NCI-H2227 treated with DMSO at 0.1 percent for 48 hours (cell line): ENCODE measurements around the gene SLC10A3.

Source experiments
- DNase-seq: peaks from one replicate; lab custom pipeline; 2025; lab: John Stamatoyannopoulos, UW

The SLC10A3 gene

DNA sequence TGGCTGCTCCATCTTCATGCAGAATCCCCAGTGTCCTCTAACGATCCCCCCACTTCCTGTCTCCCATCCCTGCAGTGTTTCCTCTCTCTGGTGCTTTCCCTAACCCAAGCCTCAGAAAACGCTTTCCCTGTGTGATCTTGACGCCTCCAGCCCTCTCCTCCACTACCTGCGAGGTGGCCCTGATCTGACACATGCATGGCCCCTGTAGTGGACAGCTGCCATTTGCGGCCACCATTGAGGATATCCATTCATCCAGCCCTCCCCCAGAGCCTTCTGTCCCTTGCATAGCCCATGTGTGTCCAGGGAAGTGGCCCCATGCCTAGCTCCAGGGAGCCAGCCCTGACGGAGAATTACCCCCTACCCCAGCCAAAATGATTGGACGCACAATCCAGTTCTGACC, 7.1 kb downstream of the SLC10A3 start:
- no peak for DNase-seq

DNA sequence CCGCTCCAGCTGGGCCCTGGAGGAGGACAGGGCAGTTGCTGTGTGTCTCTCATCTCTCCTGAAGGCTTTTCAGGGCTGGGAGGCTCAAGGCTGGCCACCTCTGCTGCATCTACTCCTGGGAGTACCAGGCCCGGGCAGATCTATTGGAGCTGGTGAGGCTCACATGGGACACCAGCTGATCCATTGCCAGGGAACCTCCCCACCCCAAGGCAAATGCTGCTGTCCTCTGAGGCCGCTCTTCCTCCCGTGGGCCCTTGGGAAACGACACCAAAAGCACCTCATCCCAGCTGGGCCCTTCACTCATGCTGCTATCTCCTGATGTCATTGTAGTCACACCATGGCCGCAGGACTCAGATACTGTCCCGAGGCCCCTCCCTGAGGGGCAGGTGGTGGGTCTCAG, 7.6 kb downstream of the SLC10A3 start:
- DNase-seq: no peak

DNA sequence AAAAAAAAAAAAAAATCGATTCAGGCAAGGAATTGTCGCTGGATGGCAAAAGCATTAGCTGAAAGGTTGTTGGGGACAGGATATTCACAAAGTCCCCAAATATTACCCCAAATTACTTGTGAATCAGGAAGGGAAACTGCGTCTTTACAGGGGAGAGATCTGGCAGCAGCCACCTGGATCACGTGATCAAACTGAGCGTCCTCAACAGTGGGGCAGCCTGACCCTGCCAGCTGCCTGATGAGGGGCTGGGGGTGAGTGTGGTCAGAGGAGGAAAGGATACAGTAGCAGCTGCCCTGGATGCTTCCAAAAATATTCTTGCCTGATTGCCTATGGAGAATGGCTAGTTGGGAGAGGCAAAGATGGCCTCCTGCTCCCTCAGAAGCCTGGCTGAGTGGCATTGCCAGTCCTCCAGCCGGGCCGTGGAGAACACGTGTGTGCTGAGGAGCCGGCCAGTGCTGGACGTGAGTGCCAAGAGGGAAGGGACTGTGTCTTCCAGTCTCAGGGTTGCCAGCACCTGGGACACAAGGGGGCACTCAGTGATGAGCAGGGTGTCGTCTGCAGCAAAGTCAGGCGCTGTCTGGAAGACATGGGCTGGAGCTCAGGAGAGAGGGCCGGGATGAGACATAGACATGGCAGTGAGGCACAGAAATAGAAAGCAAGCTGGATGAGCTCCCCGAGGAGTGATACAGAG, 8.4 kb downstream of the SLC10A3 start:
- DNase-seq: no peak

DNA sequence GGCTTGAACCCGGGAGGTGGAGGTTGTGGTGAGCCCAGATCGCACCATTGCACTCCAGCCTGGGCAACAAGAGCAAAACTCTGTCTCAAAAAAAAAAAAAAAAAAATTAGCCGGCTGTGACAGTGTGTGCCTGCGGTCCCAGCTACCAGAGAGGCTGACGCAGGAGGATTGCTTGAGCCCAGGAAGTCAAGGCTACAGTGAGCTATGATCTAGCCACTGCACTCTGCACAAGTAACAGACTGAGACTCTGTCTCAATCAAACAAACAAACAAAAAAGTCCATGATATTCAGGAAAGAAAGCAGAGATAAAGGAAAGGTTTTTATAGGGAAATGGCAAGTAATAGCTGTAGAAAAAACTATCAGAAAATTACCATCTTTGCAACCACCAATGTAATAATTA, 9.2 kb downstream of the SLC10A3 start:
- DNase-seq: no peak

DNA sequence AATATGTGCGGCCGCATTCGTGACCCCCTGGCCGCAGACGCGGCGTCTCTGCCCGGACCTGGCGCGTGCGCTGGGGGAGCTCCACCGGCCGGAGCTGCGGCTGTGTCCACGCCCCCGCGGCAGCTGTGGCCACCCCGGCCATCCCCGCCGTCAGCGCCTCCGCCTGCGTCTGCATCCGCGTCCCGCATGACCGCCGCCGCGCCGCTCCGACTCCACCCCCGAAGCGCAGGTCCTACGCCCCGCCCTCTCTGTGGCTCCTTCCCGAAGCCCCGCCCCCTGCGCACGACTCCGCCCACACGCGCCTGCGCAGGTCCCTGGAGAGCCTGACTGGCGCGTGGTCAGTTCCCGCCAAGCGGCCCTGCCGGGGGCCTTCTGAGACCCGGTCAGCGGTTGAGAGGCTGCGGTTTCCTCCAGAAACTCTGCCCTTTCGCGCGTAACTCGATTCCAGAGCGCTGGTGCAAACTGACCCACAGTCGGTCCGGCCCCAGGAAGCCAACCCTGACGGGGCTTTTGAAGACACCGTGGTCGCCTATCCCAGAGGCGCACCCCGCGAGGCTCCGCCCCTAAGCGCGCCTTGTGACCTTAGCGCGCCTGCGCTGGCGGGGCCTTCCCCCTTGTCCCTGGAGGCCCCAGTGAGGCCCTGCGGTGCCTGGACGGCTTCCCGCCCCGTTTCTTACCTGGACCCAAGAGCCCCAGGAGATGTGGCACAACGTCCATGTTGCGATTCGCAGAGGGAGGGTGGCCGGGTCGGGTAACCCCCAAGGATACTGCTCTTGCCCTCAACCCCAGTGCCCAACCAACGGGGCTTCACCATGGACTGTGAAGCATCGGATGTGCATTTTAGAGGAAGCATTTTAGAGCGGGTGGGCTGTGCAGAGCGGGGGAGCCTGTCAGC, 11.5 kb downstream of the SLC10A3 start, which contains the start of gene LAGE3:
LAGE3 (minus strand) TSS at position 554 of the 895 bp plus-strand sequence; CDS start at position 188, 366 bp downstream.
- DNase-seq: peak; percentile 89

DNA sequence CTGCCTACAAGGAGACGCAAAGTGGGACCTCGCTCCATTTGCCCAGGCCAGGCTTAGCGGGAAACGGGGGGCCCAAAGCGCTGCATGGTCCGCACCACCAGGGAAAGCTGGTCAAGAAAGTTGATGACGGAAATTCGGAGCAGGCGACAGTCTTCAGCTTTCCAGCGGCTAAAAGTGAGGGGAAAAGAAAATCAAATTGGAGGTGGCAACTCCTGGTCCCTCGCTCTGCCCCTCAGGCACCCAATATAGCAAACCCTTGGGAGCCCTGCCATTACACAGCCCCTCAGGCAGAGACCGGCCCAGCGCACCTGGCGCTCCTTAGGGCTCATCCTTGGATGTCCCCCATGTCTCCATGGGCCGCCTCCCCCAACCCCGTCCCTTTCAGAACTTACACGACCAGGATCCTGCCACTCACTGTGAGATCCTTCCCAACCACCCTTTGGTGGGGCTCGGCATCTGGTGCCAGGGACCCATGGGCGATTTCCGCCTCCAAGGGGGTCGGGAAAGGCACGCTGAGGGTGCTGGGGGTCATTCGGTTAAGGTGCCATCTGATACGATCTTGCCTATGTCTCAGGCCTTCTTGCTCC, 12.4 kb downstream of the SLC10A3 start:
- no peak for DNase-seq

DNA sequence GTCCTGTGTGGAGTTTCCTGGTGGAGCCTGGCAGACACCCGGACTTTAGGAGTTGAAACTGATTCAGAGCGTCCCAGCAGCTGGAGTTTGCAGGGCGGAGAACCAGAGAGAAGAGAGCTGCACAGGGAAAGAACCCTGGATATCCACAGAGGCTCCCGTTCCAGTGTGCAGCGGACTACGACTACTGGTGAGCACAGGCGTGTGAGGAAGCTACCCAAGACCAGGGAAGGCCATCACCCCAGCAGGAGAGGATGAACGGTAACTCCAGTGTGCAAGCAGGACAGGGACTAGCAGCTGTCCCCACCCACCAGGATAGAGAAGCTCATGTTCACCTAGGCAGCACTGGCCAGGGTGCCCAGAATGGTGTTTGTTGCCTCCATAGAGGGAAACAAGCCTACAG, 13.6 kb downstream of the SLC10A3 start:
- no peak for DNase-seq

DNA sequence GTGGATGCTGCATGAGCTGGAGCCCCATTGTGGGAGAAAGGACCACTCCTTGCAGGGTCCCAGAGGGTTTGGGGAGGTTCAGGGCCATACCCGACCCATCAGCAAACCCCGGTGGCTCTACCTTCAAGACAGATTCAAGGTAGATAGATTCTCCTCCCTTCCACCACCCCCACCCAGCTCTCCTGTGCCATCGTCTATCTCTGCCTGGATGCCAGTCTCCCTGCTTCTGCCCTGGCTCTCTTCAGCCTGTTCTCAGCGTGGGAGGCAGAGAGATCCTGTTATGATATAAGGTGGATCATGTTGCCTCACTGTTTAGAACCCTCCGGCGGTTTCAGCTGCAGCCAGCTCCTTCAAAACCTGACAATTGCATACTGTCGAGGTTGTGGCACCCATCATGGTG, 16.7 kb downstream of the SLC10A3 start:
- no peak for DNase-seq

DNA sequence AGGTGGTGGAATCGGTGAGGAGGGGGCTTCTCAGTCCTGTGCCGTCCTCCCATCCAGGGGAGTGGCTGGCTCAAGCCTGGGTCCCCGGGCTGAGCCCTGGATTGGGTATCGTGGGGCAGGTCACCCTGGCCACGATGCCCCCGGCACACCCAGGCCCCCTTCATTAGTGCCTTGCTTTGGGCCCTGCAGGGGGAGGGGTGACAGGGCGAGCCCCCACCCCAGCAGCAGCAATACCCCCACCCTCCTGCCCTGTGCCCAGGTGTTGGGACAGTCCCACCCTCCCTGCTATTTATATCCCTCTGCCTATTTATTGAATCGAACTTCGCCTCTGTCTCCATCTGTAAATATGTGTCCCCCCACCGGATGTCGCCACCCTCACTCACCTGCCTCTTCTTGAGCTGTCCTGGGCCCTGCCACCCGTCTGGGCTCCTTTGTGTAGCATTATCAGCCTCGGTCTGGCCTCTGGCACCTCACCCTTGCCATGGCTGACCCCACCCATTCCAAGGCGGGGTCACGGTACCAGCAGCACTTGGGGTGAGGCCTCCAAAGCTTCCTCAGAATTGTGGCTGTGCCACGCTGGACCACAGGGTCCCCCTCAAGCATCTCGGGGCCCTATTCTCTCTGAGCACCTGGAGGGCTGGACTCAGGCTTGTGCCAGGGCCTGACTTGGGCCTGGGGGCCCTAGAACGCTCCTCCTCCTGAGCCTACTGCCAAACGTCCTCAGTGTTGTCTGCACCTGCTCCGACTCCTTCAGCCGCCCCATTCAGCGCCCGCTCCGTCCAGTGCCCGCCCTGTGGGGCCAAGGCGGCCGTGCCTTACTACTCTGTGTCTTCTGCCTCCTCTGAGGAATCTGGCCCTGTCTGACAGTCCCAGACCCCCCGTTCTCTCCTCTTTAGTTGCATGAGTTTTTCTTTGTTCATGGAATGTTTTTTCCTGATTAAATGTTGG, 17.5 kb downstream of the SLC10A3 start:
- DNase-seq: no peak

DNA sequence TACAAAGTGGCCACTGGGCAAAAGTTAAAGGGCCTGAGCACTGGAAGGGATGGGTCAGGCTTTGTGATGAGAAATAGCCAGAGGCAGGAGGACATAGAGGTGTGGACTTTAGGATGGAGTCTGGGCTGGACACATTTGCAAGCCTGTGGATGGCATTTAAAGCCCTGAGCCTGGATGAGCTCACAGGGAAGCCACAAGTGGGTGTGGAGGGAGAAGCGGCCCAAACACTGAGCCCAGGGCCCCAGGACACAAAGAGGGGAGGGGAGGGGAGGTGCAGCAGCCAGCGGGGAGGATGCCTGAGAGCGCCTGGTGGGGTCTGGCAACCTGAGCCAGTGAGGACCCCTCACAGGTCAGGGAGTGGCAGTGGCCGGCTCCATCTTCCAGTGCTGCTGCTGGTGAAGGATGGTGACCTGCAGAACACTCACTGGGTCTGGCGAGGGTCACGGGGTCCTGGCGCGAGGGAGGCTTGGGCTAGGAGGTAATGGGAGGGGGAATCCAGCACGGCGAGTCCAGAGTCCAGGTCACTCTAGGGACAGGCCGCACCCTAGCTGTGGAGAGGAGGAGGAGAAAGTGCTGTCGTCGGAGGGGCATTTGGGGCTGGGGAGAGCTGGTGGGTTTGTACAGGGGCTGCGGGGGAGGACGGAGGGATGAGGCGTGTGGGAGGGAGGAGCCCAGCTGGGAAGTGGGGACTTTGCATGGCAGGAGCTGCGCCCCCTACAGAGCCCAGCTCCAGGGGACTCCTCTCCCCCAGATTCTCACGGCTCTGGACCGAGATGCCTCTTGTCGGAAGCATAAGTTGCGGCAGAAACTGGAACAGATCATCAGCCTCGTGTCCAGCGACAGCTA, 18.4 kb downstream of the SLC10A3 start:
- no peak for DNase-seq

DNA sequence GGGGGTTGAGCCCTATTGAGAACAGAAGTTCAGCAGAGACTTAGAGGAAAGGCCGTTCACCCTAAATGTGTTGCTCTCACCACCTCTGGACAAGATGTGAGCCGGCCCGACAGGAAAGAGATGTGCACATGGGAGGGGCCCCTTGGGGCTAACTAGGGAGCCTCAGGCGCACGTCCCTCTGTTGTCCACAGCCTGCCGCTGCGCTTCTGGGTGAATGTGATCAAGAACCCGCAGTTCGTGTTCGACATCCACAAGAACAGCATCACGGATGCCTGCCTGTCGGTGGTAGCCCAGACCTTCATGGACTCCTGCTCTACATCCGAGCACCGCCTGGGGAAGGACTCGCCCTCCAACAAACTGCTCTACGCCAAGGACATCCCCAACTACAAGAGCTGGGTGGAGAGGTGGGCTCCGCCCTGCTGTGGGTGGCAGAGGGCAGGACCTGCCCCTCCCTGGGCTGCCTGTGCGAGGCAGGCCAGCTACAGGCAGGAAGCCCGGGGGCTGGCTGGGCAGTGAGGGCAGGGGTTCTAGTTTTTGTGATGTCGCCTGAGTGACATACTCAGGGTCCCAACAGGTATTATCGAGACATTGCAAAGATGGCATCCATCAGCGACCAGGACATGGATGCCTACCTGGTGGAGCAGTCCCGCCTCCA, 19.4 kb downstream of the SLC10A3 start:
- DNase-seq: no peak

DNA sequence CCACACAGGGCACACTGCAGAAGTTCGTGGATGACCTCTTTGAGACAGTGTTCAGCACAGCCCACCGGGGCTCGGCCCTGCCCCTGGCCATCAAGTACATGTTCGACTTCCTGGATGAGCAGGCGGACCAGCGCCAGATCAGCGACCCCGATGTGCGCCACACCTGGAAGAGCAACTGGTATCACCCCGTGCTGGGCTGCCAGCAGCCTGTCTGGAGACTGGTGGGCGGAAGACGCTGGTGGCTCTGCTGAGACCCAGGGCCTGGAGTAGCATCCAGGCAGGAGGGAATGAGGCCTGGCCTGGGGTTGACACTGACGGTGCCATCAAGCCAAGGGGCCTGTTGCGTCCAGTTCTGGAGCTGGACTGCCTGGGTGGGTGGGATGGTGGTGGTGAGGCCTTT, 20.0 kb downstream of the SLC10A3 start:
- DNase-seq: no peak

DNA sequence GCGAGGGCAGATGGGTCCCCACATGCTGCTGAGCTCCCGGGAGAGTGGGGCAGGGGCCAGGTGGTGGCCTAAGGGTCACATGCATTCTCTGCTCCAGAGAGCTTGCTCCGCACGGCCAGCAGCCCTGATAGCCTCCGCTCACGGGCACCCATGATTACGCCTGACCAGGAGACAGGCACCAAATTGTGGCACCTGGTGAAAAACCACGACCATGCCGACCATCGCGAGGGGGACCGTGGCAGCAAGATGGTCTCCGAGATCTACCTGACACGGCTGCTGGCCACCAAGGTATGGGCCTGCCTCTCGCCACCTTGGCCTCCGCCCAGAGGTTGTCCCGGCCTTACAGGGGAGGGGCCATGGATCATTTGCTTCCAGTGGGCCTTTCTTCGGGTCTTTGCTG, 20.5 kb downstream of the SLC10A3 start:
- DNase-seq: no peak

DNA sequence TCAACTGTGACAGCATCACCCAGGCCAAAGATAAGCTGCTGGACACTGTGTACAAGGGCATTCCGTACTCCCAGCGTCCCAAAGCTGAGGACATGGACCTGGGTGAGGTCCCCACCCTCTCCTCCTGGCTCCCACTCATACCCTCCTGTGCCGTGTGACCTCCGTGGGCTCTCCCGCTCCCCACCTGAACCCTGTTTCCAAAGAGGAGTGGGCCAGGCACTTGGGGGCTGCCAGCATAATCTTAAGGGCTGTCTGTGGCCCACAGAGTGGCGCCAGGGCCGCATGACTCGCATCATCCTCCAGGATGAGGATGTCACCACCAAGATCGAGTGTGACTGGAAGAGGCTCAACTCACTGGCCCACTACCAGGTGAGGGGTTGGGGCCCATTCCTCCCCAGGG, 21.3 kb downstream of the SLC10A3 start:
- no peak for DNase-seq

DNA sequence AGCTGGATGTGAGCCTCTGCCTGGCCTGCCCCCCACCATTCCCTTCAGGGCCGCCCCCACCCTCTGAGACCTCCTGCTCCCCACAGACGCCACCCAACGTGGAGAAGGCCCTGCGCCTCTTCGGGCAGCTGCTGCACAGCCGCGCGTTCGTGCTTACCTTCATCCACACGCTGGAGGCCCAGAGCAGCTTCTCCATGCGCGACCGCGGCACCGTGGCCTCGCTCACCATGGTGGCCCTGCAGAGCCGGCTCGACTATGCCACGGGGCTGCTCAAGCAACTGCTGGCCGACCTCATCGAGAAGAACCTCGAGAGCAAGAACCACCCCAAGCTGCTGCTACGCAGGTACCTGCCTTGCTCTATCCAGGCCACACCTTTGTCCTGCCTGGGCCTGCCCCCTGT, 22.2 kb downstream of the SLC10A3 start:
- no peak for DNase-seq

DNA sequence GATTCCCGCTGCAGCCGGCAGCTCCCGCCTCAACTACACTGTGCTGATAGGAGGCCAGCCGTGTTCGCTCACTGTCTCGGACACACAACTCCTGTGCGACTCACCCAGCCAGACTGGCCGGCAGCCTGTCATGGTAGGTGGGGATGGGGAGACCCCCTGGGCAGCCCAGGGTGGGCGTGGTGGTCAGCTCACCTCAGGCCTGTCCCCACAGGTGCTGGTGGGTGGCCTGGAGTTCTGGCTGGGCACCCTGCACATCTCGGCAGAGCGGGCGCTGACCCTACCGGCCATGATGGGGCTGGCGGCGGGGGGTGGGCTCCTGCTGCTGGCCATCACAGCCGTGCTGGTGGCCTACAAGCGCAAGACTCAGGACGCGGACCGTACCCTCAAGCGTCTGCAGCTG, 22.9 kb downstream of the SLC10A3 start:
- no peak for DNase-seq

DNA sequence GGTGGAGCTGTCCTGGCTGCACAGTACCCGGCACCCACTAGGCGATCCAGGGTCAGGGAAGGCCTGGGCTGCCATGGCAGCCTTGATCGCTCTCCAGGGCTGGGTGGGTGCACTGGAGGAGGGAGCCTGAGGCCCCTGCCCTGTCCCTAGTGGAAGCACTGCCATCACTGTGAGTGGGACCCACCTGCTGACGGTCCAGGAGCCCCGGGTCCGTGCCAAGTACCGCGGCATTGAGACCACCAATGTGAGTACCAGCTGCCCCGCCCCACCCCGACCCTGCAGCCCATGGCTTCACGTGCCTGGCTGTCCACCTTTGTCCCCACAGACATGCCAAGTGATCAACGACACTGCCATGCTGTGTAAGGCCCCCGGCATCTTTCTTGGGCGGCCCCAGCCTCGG, 23.5 kb downstream of the SLC10A3 start:
- no peak for DNase-seq

DNA sequence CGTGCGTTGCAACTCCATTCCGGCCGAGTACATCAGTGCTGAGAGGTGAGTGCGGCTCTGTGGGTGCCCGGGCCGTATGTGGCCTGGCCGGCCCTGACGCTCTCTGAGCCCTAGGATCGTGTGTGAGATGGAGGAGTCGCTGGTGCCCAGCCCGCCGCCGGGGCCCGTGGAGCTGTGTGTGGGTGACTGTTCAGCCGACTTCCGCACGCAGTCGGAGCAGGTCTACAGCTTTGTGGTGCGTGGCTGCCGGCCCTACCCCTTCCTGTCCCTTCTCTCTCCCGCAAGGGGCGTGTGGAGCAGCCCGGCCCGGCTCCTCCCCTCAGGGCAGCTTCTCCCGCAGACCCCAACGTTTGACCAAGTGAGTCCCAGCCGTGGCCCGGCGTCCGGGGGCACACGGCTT, 24.4 kb downstream of the SLC10A3 start:
- DNase-seq: no peak

DNA sequence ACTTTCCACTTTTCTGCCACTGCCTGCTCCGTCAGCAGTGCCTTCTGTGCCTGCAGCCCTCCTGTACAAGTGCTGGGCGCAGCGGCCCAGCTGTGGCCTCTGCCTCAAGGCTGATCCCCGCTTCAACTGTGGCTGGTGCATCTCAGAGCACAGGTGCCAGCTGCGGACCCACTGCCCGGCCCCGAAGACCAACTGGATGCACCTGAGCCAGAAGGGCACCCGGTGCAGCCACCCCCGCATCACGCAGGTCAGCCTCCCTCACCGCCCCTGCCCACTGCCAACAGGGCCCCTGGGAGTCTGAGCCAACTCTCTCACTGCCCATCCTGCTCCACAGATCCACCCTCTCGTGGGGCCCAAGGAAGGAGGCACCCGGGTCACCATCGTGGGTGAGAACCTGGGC, 24.8 kb downstream of the SLC10A3 start:
- DNase-seq: no peak

DNA sequence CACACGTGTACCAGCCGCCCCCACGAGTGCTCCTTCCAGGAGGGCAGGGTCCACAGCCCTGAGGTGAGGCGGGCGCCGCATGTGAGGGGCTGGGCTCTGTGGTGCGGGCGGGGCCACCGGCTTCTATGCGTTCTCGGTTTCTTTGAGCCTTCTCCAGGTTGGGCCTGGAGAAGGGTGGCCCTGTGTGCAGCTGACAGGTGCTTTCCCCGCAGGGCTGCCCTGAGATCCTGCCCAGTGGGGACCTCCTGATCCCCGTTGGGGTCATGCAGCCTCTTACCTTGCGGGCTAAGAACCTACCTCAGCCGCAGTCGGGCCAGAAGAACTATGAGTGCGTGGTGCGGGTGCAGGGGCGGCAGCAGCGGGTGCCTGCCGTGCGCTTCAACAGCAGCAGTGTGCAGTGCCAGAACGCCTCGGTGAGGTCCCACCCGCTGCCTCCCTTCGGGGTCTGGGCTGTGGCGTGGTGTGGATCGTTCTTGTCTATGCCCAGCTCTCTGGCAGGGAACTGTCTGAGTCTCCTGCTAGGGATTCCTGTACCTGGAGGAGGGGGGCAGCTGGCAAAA, 25.5 kb downstream of the SLC10A3 start:
- DNase-seq: no peak
